HepG2 (cell line): ENCODE results near the gene JPH4. TPM values are rescaled to one million over a fixed set of nuclear protein-coding genes. Genes with fewer than 3 reads are reported as not detected.

Experiments
- ARNT2 ChIP-seq: sonication (generic); formaldehyde crosslinking; IDR thresholded peaks from 2 replicates; pipeline ENCODE4 v1.8.0; 2022; ENCODE audit warnings: mild to moderate bottlenecking, low read depth, missing genetic modification reagents, moderate library complexity
- FOSL1 ChIP-seq: sonication (generic); formaldehyde crosslinking; IDR thresholded peaks from 2 replicates; pipeline ENCODE4 v1.9.0; 2021; ENCODE audit warnings: missing genetic modification reagents, borderline replicate concordance
- IKZF4 ChIP-seq: sonication (generic); formaldehyde crosslinking; IDR thresholded peaks from 2 replicates; pipeline ENCODE4 v1.5.1; 2020; ENCODE audit warnings: borderline replicate concordance, mild to moderate bottlenecking, low read depth, missing genetic modification reagents; ENCODE audit errors: not compliant biosample characterization
- IRF2 ChIP-seq: IDR thresholded peaks from 2 replicates; pipeline ENCODE4 v1.6.1; 2018; ENCODE audit warnings: missing genetic modification reagents, missing compliant biosample characterization
- LBX2 ChIP-seq: sonication (generic); formaldehyde crosslinking; IDR thresholded peaks from 2 replicates; pipeline ENCODE4 v1.5.0; 2020; ENCODE audit warnings: missing genetic modification reagents, mild to moderate bottlenecking, borderline replicate concordance
- MBNL3 ChIP-seq: fragments of 250-450 bp; sonication (Bioruptor Pico); conservative IDR thresholded peaks from 2 replicates; pipeline ENCODE4 v1.8.0; 2022; ENCODE audit warnings: mild to moderate bottlenecking, inconsistent platforms
- NCOA1 ChIP-seq: sonication (generic); formaldehyde crosslinking; IDR thresholded peaks from 2 replicates; pipeline ENCODE4 v1.9.0; 2021; ENCODE audit warnings: missing genetic modification reagents
- PRDM4 ChIP-seq: sonication (generic); formaldehyde crosslinking; IDR thresholded peaks from 2 replicates; pipeline ENCODE4 v1.9.0; 2021; ENCODE audit warnings: missing genetic modification reagents, borderline replicate concordance
- PRPF4 ChIP-seq: fragments of 200-400 bp; formaldehyde crosslinking; IDR thresholded peaks from 2 replicates; pipeline ENCODE4 v1.6.1; 2016; ENCODE audit warnings: low read length, low read depth; ENCODE audit not compliant: poor library complexity, severe bottlenecking
- RFX5 ChIP-seq: IDR thresholded peaks from 2 replicates; pipeline ENCODE4 v1.6.1; 2011; ENCODE audit warnings: low read depth, low read length, improper control_type of control experiment
- SPEN ChIP-seq: sonication (generic); formaldehyde crosslinking; IDR thresholded peaks from 2 replicates; pipeline ENCODE4 v1.5.1; 2020; ENCODE audit warnings: low read depth, mild to moderate bottlenecking, missing genetic modification reagents
- TERF1 ChIP-seq: sonication (generic); formaldehyde crosslinking; IDR thresholded peaks from 2 replicates; pipeline ENCODE4 v1.8.0; 2022; ENCODE audit warnings: mild to moderate bottlenecking, missing genetic modification reagents, moderate library complexity
- ZBTB10 ChIP-seq: sonication (generic); formaldehyde crosslinking; IDR thresholded peaks from 2 replicates; pipeline ENCODE4 v1.4.0; 2020; ENCODE audit warnings: missing genetic modification reagents, borderline replicate concordance
- ZBTB39 ChIP-seq: sonication (generic); formaldehyde crosslinking; IDR thresholded peaks from 2 replicates; pipeline ENCODE4 v1.5.0; 2020; ENCODE audit warnings: missing genetic modification reagents
- ZFP62 ChIP-seq: sonication (generic); formaldehyde crosslinking; IDR thresholded peaks from 2 replicates; pipeline ENCODE4 v1.4.0; 2020; ENCODE audit warnings: missing genetic modification reagents
- ZNF225 ChIP-seq: sonication (generic); formaldehyde crosslinking; IDR thresholded peaks from 2 replicates; pipeline ENCODE4 v1.4.0; 2020; ENCODE audit warnings: mild to moderate bottlenecking, missing genetic modification reagents
- ZNF30 ChIP-seq: sonication (generic); formaldehyde crosslinking; IDR thresholded peaks from 2 replicates; pipeline ENCODE4 v1.5.0; 2020; ENCODE audit warnings: mild to moderate bottlenecking, missing genetic modification reagents
- ZNF331 ChIP-seq: sonication (generic); formaldehyde crosslinking; IDR thresholded peaks from 2 replicates; pipeline ENCODE4 v1.4.0; 2020; ENCODE audit warnings: missing genetic modification reagents
- ZNF777 ChIP-seq: sonication (generic); formaldehyde crosslinking; IDR thresholded peaks from 2 replicates; pipeline ENCODE4 v1.4.0; 2020; ENCODE audit warnings: missing genetic modification reagents
- ZSCAN22 ChIP-seq: sonication (generic); formaldehyde crosslinking; IDR thresholded peaks from 2 replicates; pipeline ENCODE4 v1.4.0; 2020; ENCODE audit warnings: mild to moderate bottlenecking, missing genetic modification reagents
- polyA plus RNA-seq, 8 experiments: library from polyadenylated mRNA; depleted of rRNA in 3 of 8; stranded (reverse) in 7 of 8; unstranded in 1 of 8; fragments of >200 nt; fragmentation: Illumina TruSeq in 4 of 8; extraction: Trizol in 4 of 8; gene quantifications; 2 replicates each; pipeline versions ENCODE4 v1.2.1 to v1.2.3, GENCODE V29; 2011 to 2016; ENCODE audit warnings: low read depth in 4 of 8, missing spikeins in 1 of 8, mixed read lengths in 1 of 8; ENCODE audit not compliant: insufficient read depth in 1 of 8
- total RNA-seq, 5 experiments: library from RNA; depleted of rRNA; stranded (reverse); fragments of >200 nt; fragmentation: Illumina TruSeq; extraction: Trizol; gene quantifications; 2 replicates each; pipeline ENCODE4 v1.2.3, GENCODE V29; 2016; ENCODE audit warnings: low read depth in 1 of 5

Gene JPH4
- total and polyA plus RNA-seq, 2 of the 13 experiments (the other 11 are each of a cell fraction or from before 2014, with no cell fraction given) = 0.08 to 0.22 TPM

- TF ChIP-seq PRDM4 (CRISPR knock-in tag) = no peak
- TF ChIP-seq MBNL3 = no peak
- TF ChIP-seq ZNF30 (CRISPR knock-in tag) = 0 out of 2 replicates have a peak, but pooled peaks have one; percentile 38
- no peak for TF ChIP-seq SPEN (CRISPR knock-in tag)
- no peak for TF ChIP-seq ZSCAN22 (CRISPR knock-in tag)
- TF ChIP-seq ZNF777 (CRISPR knock-in tag) = no peak
- TF ChIP-seq ZBTB10 (CRISPR knock-in tag) = peak; percentile 74; the same call in 1 of the 2 replicates
- no peak for TF ChIP-seq RFX5
- TF ChIP-seq TERF1 (CRISPR knock-in tag) = no peak
- TF ChIP-seq ZFP62 (CRISPR knock-in tag) = no peak
- no peak for TF ChIP-seq ZNF331 (CRISPR knock-in tag)
- TF ChIP-seq IRF2 (CRISPR knock-in tag) = no peak
- no peak for TF ChIP-seq FOSL1
- TF ChIP-seq ARNT2 (CRISPR knock-in tag) = no peak
- peak; percentile 82; the same call in 1 of the 2 replicates for TF ChIP-seq ZNF225 (CRISPR knock-in tag)
- TF ChIP-seq NCOA1 (CRISPR knock-in tag) = 0 out of 2 replicates have a peak, but pooled peaks have one; percentile 45
- no peak for TF ChIP-seq PRPF4
- TF ChIP-seq IKZF4 (CRISPR knock-in tag) = no peak
- no peak for TF ChIP-seq LBX2 (CRISPR knock-in tag)
- TF ChIP-seq ZBTB39 (CRISPR knock-in tag) = 0 out of 2 replicates have a peak, but pooled peaks have one; percentile 52
Observed at GRCh38 chr14:23559010-23559925, 19.3 kb downstream of the JPH4 start (continued).
